GM18499 (cell line): ENCODE results near the gene UNC5A.

ENCODE experiments used
- ATAC-seq: cut with Tn5 transposase; IDR thresholded peaks from one replicate; pipeline ENCODE4 v1.9.1; 2021; ENCODE audit warnings: moderate number of reproducible peaks; ENCODE audit not compliant: insufficient read depth, unreplicated experiment

The UNC5A gene

DNA sequence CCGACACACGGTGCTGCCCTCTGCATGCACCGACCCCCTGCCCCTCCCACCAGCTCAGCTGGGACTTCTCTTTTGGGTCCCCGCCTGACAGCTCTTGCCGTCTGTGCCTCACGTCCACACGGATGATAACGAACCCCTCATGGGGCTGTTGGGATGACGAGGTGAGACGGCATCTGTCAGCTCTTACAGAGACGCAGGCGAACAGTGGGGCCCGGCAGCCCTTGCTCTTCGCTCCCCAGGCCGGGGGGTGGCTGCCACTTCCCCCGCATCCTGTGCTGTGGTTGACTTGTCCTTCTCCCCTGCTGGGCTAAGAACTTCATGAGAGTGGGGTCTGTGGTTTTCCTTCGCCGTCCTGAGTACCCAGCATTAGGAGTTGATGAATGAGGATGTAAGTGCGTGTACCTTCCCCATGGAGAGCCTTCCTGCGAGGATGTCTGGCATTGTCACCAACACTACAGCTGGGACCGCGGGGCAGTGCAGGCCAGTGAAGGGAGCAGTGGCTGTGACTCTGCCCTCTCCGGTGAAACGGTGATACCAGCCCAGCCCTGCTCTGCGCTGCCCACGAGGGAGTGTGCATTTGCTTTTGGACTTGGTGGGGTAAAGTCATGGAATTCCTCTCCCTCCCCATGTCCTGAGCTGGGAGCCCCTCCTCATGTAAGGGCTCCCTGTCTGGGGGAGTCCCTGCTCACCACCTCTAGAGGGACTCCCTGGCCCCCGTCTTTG is 65.6 kb downstream of the UNC5A start:
- no peak for ATAC-seq

DNA sequence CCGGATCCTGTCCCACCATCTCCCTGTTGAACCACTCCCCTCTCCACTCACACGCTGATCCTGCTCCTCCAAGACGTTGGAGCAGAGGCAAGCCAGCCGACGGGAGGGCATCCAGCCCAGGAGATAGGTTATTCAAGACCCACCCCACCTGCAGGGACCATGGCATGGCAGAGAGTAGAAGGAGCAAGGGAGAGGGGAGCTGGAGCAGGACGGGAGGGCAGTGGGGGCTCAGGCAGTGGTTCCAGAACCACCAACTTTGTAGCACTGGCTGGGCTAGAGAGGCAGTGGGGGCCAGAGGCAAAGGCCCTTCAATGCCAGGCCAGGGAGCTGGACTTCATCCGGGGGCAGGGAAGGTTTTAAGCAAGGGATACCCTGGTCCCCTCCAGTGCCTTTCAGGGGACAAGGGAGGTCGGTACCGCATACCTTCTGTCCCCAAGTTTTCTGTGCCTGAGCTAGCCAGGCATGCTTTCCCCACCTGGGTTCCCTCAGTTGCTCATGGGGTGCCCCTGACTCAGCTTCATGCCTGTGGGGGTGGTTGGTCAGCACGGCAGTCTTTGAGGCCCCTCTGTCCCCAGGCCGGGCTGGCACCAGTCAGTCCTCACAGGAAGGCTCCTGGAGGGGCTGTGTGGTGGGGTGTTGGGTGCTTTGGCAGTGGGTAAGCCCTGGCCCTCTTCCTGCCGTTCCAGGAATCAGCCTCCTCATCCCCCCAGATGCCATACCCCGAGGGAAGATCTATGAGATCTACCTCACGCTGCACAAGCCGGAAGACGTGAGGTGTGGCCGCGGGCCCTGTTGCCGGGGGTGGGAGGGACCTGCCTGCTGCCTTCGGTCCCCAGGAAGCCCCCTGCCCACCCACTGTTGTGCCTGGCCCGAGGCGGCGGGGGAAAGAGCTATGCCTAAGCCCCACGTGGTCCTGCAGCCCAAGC is 66.4 kb downstream of the UNC5A start:
- ATAC-seq: no peak

DNA sequence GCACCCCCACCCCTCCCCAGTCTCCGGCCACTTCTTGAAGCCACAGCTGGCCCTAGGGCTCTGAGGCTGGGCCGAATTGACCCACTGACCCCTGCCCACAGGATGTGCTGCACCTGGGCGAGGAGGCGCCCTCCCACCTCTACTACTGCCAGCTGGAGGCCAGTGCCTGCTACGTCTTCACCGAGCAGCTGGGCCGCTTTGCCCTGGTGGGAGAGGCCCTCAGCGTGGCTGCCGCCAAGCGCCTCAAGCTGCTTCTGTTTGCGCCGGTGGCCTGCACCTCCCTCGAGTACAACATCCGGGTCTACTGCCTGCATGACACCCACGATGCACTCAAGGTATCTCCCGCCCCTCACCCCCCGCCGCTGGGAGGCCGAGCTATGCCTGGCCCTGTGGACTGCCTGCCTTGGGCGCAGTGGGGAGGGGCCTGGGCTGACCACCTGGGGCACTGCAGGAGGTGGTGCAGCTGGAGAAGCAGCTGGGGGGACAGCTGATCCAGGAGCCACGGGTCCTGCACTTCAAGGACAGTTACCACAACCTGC is 67.5 kb downstream of the UNC5A start:
- ATAC-seq: no peak

DNA sequence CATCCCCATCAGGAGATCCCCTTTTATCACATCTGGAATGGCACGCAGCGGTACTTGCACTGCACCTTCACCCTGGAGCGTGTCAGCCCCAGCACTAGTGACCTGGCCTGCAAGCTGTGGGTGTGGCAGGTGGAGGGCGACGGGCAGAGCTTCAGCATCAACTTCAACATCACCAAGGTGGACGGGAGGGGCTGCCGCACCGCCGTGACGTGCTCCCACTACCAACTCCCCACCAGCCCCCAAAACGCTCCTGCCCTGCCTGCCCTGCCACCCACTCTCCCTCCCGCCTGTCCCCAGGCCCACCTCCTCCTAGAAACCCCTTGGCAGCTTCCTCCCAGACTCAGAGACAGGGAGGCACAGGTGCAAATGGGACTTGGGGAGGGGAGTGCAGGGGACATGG is 68.1 kb downstream of the UNC5A start:
- no peak for ATAC-seq

DNA sequence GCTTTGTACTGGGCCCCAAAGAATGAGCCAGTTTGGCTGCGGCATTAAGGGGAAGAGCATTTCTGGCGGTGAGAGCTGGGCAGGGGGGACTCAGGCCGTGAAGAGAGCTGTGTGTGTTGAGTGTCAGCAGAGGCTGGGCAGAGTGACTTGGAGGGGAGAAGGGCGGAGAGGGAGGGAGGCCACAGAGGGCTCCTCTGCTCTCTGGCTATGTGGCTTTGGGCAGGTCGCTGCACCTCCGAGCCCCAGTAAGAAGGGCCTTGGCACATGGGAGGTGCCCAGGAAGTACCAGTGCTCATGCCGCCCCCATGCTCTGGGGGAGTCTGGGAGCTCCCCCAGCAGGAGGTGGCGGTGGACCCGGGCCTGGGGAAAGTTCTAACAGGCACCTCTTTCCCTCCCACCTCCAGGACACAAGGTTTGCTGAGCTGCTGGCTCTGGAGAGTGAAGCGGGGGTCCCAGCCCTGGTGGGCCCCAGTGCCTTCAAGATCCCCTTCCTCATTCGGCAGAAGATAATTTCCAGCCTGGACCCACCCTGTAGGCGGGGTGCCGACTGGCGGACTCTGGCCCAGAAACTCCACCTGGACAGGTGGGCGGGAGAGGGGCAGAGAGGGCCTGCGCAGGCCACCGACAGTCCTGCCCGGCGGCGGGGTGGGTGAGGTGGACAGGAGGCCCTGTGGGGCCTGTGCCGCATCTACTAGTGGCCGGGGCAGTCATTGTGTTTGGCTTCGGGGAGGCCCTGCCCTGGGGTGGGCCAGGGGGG is 68.7 kb downstream of the UNC5A start:
- ATAC-seq: no peak

DNA sequence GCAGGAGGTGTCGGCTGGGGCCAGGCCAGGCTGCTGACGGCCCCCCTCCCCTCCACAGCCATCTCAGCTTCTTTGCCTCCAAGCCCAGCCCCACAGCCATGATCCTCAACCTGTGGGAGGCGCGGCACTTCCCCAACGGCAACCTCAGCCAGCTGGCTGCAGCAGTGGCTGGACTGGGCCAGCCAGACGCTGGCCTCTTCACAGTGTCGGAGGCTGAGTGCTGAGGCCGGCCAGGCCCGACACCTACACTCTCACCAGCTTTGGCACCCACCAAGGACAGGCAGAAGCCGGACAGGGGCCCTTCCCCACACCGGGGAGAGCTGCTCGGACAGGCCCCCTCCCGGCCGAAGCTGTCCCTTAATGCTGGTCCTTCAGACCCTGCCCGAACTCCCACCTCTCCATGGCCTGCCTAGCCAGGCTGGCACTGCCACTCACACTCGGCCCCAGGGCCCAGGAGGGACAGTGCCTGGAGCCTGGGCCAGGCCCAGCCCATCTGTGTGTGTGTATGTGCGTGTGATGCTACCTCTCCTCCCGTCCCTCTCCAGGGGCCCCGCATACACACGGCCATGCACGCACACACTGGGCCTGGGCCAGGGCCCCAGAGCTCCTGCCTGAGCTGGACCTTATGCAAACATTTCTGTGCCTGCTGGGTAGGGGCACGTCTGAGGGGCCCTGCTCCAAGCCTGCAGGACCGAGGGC is 69.5 kb downstream of the UNC5A start:
- ATAC-seq: no peak

DNA sequence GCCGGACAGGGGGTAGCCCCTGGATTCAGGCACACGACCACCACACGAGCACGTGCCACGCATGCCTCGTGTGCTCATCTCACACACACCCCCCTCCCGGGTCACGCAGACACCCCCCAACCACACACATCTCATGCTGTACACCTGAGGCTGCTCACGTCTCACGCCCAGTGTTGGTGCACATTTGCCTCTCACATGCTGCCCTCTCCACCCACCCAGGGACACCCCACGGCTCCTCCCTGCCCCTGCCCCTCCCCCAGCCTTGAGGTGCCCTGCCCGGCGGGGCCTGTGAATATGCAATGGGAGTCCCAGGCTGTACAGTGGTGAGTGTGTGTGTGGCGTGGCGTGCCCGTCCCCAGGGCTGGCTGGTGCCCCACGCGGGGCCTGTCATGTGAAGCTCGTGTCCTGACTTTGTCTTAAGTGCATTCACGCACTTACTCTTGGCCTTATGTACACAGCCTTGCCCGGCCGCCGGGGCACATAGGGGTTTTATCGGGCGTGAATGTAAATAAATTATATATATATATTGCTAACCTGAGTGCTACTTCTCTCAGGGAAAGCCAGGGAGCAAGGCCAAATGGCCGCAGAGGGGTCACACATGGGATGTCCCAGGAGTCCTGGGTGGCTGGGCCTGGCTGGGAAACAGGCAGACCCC is 70.1 kb downstream of the UNC5A start:
- ATAC-seq: no peak

DNA sequence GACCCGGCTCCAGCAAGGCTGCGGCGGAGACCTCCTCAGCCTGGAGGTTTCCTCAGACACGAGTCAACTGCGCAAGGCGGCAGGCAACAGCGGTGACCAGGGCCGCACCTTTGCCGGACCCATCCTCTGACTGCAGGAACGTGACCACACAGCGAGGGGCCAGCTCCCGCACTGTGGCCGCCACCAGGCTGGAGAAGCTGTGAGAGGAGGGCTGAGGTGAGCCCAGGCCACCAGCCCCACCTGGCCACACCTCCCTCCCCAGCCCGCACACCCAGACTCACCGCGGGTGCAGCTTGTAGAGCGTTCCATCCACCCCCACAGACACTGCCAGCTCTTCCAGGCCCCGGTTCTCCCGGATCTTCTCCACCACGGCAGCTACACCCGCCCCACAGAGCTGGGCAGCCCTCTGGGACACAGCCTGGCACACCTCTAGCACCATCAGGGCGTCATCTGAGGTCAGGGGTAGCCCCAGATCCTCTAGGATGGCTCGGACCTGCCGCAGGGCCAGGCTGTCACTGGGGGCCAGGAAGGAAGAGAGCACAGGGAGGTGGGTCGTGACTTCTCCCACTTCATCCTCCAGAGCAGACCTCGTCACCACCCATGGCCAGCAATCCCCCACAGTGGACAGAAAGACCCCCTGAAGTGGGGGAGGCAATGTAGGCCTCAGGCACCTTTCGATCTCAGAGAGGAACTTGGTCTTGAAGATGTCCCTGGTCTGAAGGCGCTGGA is 70.8 kb downstream of the UNC5A start:
- no peak for ATAC-seq

DNA sequence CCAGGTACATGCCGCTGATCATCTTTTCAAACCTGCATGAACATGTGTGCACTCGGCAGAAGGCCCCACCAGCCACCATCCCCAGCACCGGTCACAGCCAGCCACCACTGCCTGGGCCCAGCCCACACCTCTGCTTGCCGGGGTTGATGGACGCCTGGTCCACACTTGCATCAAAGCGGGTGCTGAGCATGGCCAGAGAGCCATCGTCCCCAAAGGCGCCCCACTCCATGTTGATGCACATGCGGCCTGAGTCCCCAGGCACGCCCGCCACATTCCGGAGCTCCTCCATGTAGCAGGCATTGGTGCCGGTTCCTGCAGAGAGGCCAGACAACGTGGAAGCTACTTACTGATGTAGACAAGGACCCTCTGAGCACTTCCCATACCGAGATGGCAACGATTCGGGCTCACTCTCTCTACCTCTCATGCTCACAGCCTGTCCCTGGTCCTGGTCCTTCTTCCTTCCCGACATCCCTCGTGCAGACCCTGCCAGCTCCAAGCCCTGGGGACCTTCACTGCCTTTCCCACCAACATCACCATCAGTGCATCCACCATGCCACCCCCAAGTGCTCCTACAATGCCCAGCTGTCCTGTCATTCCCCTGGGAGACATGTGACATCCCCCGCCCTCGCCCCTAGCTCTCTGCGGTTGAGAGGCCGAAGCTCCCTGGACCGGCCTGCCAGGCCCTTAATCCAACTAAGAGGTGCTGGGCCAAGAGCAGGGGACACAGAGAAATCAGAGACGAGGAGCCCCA is 71.6 kb downstream of the UNC5A start:
- no peak for ATAC-seq

DNA sequence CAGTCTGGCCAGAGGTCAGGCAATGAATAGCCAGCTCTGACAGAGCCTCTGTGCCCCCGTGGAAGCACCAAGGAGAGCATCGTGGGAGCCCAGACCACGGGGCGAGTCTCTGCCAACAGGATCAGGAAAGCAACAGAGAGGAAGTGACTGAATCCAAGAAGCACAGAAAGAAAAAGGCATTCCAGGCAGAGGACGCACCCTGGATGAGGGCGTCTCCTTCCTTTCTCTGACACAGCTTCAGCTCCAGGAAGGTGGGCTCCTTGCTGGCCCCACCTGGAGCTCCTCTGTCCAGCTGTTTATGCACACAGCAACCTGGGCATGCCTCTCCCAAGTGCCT is 72.2 kb downstream of the UNC5A start:
- ATAC-seq: no peak

DNA sequence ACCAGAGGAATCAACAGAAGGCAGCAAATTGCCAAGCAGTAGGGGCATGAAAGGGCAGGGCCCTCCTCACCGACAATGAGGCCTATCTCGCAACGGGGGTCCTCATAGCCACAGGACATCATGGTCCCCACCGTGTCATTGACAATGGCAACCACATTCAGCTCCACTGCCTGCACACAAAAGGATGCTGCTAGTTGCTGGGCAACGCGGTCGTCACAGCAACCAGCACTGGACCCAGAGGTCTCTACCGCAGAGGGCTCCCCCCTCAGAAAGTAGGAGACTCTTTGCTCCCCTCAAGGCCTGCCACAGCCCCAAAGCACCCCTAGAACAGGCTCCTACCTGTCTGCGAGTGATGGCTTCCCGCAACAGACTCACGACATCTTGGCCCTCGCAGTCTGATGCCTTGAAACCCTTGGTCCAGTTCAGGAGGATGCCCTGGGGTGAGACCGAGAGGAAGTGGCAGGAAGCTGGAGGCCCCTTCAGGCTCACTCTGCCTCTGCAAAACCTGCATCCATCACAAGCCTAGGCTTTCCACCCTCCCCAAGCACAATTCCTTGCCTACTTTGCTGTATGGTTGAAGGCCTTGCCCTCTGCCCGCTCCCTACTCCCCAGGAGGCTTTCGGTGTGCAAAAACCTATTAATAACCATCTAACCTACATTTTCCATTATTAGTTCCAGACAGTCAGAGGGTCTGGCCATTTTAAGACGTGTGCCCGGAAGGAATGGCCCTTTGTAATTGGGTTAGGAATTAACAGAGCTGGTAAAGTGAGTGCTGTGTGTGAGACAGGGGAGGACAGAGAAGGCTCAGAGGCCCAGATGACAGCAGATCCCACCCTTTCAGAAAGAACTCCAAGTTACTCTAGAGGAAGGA is 73.6 kb downstream of the UNC5A start:
- ATAC-seq: no peak

DNA sequence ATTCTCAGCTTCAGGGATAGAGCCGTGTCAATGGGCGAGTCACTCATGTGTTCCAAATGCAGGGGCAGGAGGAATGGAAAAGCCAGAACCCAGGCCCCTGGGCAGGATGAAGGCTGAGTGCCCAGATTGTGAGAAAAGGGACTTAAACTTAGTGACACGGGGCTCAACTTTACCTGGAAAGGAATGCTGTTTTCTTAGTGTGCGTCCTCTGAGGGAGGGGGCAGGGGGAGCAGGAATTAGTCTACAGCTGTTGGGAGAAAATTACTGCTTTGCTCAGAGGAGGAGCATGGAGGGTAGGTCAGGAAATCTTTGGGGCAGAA is 74.2 kb downstream of the UNC5A start:
- no peak for ATAC-seq

DNA sequence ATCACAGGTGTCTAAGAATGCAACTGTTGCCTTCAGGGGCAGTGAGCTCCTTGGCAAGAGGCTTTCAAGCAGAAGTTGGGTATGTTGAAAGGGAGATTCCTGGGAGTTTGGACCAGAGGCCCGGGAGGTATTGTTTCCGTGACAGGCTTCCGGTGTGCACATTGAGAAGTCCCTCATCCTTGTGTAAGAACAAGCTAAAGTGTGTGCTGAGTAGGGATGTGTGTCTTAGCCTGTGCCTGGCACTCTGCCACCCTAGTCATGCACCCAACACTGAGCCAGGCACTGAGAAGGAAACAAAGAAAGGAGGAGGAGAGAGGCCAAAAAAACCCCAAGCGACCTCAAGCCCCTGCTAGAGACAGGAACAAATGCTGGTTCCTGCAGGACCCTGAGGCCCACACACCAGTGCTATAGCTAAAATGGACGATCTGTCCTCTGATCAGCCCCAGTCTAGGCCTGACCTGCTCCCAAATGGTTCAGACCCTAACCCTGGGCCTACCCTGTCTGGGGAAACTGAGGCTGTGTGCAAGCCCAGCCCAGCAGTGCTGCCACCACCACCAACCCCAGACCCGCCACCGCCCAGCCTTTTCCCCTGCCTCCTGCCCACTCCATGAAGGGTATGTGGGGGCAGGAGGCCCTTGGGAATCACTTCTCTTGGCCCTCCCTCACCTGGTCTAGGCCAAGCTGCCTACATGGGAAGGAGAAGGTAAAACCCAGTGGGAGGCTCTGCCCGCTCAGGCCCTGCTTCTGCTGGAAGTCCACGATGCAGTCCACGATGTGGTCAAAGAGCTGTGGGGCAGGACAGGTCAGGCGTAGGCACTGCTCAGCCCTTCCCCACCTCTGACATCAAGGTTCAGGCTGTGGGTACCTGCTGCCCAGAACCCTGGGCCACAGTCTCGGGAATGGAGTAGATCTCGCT is 76.2 kb downstream of the UNC5A start:
- no peak for ATAC-seq

DNA sequence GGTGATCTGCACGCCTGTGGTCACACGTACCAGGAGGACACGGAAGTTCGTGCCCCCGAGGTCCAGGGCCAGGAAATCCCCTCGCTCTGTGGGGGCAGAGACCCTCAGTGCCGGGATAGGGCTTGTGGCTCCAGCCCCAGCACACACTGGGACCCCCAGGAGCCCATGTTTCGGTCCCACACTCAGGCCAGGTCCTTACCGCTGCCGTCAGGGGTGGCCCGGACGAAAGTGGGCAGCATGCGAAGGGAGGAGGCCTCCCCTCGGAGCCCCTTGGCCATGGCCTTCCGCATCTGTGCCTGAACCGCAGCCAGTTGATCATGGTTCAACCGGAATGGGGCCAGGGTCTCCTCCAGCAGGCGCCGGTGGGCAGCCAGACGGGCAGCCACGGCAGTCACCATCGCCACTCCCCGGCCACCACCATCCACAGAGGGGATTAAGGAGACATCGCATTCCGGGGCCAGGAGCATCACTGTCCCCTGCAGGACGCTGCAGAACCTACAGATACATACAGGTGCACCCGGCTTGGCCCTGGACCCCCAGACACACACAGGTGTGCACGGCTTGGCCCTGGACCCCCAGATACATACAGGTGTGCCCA is 77.0 kb downstream of the UNC5A start:
- ATAC-seq: no peak

DNA sequence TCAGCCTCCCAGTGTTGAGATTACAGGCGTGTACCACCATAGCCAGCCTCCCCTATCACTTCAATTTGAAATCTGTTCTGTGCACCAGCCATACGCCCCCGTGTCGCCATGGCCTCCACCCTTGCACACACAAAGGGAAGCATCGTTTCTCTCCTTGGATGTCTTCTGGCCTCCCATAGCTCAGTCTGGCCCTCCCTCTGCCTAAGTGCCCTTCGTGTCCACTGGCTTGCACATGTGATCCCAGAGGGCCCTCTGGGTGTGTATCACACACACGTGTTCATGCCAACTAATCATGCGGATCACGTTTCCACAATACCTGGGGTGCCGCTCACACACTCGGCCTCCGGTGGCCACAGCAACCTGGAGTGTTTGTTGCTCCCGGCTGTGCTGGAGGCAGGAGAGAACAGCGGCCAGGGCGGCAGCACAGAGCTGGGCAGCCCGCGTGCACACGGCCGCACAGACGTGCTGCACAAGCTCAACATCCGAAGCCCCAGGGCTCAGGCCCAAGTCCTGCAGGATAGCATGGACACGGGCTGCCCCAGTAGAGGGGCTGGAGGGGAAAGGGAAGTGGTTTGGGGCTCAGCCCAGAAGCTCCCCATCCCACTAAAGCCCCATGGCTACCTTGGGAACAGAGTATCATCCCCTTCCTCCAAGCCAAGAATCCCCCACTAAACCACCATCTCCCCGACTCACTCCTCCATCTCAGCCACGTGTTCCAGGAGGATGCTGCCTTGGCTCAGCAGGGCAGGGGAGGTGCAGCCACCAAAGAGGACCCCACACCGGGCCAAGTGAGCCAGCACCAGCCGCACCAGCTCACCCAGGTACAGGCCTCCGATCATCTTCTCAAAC is 77.9 kb downstream of the UNC5A start:
- no peak for ATAC-seq

DNA sequence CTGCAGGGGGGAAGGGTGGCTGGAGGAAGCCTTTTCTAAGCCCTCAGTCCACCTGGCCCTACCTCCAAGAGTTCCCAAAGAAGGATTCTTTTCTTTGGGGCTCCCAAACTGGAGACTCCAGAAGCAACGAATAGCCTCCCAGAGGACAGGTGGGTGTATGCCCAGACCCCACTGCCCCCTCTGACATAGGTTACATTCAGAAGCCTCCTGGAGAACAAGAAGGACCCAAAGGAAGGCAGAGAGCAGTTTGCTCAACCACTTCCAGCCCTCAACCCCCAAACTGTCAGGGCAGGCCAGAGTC is 78.5 kb downstream of the UNC5A start:
- ATAC-seq: no peak
